ENCODE results near the gene NUDC.
"Not testable (repeated sequence)": the region's sequence is repeated elsewhere in the genome, so short reads cannot be mapped to it uniquely, and the experiment has no call there.

NUDC gene

DNA sequence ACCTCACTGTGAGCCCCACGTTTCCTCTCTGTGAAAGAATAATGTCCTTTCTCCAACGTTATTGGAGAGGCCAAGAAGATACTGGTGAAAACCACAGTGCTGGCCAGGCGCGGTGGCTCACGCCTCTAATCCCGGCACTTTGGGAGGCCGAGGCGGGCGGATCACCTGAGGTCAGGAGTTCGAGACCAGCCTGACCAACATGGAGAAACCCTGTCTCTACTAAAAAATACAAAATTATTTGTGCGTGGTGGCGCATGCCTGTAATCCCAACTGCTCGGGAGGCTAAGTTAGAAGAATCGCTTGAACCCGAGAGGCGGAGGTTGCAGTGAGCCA, 27.1 kb downstream of the NUDC start:
- DNase-seq; in situ Hi-C loops (cut with MboI; ENCODE audit: low pct_unique_long_range_greater_than_20kb, low sequenced_read_pairs): not testable (repeated sequence)

- no peak for DNase-seq
- in situ Hi-C loops (cut with MboI; ENCODE audit: low pct_unique_long_range_greater_than_20kb, low sequenced_read_pairs): no loop called here
Measured at GRCh38 chr1:26949266-26949925, 27.9 kb downstream of the NUDC start.

- in situ Hi-C loops (cut with MboI; ENCODE audit: low pct_unique_long_range_greater_than_20kb, low sequenced_read_pairs): no loop called here
Measured at GRCh38 chr1:26949926-26950319, 28.4 kb downstream of the NUDC start.

GRCh38 chr1:26950602-26951001, 29.1 kb downstream of the NUDC start:
- in situ Hi-C loops (cut with MboI; ENCODE audit: low pct_unique_long_range_greater_than_20kb, low sequenced_read_pairs): no loop called here
- DNase-seq: no peak

More at GRCh38 chr1:26949926-26950319, 28.4 kb downstream of the NUDC start:
- no peak for DNase-seq

DNA sequence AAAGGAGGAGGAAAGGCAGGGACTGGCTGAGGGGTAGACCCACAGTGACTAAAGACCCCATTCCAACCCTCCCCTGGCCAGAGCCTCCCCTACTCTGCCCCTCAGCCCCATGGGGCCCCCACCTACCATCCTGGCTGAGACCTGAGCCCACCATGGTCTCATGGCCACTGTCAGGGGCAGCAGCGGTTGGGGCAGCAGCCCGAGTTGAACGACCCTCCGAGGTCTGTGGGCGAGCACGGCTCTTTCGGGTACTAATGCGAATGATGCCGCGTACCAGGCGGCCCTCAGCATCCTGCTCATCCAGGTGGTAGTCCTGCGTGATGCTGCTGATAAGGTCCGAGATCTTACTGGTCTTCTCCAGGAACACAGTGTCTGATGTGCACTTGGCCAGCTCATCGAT, 29.7 kb downstream of the NUDC start:
- in situ Hi-C loops (cut with MboI; ENCODE audit: low pct_unique_long_range_greater_than_20kb, low sequenced_read_pairs): no loop called here
- DNase-seq: no peak

GRCh38 chr1:26951821-26952497, 30.4 kb downstream of the NUDC start:
- DNase-seq: no peak
- in situ Hi-C loops (cut with MboI; ENCODE audit: low pct_unique_long_range_greater_than_20kb, low sequenced_read_pairs): no loop called here

DNA sequence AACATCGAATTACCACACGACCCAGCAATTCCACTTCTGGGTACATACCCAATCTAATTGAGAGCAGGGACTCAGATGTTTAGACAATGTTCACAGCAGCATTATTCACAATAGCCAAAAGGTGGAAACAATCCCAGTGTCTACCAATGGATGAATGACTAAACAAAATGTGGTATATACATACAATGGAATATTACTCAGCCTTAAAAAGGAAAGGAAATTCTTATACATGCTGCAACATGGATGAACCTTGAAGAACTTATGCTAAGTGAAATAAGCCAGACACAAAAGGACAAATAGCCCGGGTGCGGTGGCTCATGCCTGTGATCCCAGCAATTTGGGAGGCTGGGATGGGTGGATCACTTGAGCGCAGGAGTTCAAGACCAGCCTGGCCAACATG, 31.8 kb downstream of the NUDC start:
- no peak for DNase-seq
- in situ Hi-C loops (cut with MboI; ENCODE audit: low pct_unique_long_range_greater_than_20kb, low sequenced_read_pairs): no loop called here

DNA sequence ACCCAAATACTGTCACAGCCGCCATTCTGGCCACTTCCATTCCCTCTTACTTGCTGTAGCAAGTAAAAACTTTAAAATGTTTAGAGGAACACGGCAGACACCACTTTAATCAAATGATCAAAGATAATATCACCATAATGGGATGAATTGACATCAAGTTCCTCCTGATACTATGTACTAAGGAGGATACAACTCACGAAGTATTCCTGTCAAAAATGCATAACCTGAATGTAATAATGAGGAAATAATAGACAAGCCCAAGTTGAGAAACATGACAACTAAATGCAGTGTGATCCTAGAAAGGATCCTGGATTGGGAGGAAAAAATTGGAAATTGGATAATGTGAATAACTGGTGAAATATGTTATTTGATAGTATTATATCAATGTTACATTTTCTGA, 34.8 kb downstream of the NUDC start:
- DNase-seq: no peak
- in situ Hi-C loops (cut with MboI; ENCODE audit: low pct_unique_long_range_greater_than_20kb, low sequenced_read_pairs): no loop called here

GRCh38 chr1:26957306-26957705, 35.8 kb downstream of the NUDC start:
- in situ Hi-C loops (cut with MboI; ENCODE audit: low pct_unique_long_range_greater_than_20kb, low sequenced_read_pairs): no loop called here
- DNase-seq: no peak

DNA sequence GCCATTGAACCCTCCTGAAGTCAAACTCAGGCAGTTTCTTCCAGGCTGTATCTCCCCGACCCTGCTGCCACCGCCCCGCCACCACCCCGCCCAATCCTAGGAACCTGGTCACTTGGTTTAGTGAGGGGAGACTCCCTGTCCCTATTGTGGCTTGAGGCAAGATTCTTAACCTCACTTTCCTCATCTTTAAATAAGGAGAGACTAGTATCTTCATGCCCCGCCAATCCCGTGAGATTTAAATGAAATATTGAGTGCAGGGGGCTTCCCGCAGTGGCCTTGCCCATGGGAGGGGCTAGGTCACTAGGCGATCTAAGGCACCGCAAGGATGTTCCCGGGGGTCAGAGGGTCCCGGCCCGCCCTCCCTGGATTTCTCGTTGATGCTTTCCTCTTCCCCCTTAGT, 37.7 kb downstream of the NUDC start:
- in situ Hi-C loops (cut with MboI; ENCODE audit: low pct_unique_long_range_greater_than_20kb, low sequenced_read_pairs): no loop called here
- DNase-seq: no peak

DNA sequence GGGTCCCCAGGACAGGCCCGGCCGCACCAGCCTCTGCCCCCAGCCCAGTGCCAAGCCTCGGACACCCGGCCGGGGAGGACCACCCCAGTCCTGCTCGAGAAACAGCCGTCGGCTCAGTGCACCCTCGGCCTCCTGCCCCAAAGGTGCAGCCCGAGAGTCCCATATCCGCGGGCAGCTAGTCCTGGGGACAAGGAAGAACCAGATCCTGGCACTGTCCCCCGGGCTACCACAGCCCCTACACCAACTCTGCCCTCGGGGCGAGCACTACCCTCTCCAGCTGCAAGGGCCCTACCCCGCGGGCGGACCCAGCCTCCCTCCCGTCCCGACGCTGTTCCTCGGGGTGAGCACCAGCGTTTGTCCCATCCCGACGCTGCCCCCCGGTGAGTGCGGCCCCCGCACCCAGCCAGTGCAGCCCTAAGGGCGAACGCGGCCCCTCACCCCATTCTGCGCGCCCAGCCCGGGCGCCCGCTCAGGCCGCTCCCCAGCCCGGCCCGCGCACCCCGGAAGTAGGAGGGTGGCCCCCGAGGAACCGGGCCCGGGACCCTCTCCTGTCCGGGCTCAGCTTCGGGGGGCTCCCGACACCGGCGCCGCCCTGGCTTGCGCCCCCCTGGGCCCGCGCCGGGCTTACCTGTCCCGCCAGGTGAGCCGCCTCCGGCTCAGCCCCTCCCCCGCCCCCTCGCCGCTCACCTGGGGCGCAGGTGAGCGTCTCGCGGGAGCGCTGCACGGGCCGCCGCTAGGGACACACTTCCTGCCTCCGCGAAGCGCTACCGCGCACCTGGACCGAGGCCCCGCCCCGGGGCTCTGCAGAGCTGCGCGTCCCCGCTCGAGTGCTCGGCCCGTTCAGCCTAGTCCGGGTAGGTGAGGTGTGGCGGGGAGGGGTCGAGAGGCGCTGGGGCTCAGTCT, 38.4 kb downstream of the NUDC start, which contains the start of gene KDF1:
Gene KDF1 (minus strand): TSS at position 747 of the 903 bp plus-strand sequence. CDS start 8,088 bp downstream, outside the sequence.
- no peak for DNase-seq
- in situ Hi-C loops (cut with MboI; ENCODE audit: low pct_unique_long_range_greater_than_20kb, low sequenced_read_pairs): no loop called here

DNA sequence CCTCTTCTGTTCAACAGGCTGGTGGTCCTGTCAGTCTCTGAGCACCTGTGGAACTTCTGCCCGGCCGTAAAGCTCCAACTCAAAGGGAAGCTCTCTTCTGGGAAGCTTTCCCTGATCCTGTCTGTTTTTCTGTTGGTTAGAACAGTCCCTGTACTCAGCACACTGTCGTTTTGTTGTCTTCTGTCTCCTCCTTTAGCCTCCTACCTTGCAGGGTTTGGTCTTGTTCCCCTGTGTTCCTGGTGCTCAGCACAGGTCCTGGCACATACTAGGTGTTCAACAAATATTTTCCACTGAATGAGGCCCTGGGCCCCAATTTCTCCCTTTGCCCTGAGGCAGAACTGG, 39.1 kb downstream of the NUDC start:
- in situ Hi-C loops (cut with MboI; ENCODE audit: low pct_unique_long_range_greater_than_20kb, low sequenced_read_pairs): no loop called here
- no peak for DNase-seq

DNA sequence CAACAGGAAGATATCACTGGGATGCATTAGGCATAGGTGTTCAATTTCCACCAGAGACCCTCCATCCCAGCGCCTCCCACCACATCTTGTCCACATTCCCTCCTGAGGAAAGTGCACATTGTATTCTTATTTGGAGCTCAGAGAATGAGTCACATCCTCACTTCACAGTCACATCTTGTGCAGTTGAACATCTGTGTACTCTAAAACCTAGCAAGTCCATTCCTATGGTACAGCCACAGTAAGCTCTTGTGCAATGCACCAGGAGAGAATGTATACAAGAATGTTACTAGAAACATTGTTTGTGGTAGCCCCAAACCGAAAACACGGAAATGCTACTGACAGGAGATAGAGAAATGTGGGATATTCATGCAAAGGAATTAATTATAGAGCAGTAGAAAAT, 40.3 kb downstream of the NUDC start:
- in situ Hi-C loops (cut with MboI; ENCODE audit: low pct_unique_long_range_greater_than_20kb, low sequenced_read_pairs): no loop called here
- DNase-seq: no peak

DNA sequence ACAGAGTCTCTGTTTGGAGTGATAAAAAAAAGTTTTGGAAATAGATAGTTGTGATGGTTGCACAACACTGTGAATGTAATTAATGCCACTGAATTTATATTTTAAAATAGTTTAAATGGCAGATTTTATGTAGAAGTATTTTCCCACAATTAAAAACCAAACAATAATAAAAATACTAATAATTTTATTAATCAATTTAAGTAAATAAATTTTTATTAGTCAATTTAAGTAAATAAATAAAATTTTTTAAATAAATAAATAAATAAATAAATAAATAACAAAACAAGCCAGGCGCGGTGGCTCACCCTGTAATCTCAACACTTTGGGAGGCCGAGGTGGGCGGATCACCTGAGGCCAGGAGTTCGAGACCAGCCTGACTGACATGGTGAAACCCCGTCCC, 43.7 kb downstream of the NUDC start:
- no peak for DNase-seq
- in situ Hi-C loops (cut with MboI; ENCODE audit: low pct_unique_long_range_greater_than_20kb, low sequenced_read_pairs): no loop called here

GRCh38 chr1:26965628-26966027, 44.1 kb downstream of the NUDC start:
- in situ Hi-C loops (cut with MboI; ENCODE audit: low pct_unique_long_range_greater_than_20kb, low sequenced_read_pairs): no loop called here
- no peak for DNase-seq

- in situ Hi-C loops (cut with MboI; ENCODE audit: low pct_unique_long_range_greater_than_20kb, low sequenced_read_pairs): no loop called here
- DNase-seq: no peak
Measured at GRCh38 chr1:26970810-26971209, 49.3 kb downstream of the NUDC start.

- in situ Hi-C loops (cut with MboI; ENCODE audit: low pct_unique_long_range_greater_than_20kb, low sequenced_read_pairs): no loop called here
- DNase-seq: no peak
Measured at GRCh38 chr1:26971590-26971989, 50.0 kb downstream of the NUDC start.

DNA sequence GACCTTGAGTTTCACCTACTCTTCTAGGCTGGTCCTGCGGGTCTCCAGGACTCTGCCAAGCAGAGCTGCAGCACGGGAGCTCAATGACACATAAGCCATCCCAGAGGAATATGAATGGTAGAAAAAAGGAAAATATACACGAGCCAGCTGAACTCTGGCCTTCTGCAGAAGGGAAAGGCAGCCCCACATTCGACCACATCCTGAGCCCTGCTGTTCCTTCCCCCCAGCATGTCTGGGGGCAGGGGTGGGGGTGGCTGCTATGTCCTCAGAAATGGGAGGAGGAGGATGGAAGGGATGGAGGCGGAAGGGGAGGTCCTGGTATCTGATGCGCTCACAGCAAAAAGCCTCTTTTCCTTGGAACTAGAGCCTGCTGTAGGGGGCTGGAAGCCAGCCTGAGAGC, 50.8 kb downstream of the NUDC start:
- DNase-seq: peak; percentile 40
- in situ Hi-C loops (cut with MboI; ENCODE audit: low pct_unique_long_range_greater_than_20kb, low sequenced_read_pairs): no loop called here

- in situ Hi-C loops (cut with MboI; ENCODE audit: low pct_unique_long_range_greater_than_20kb, low sequenced_read_pairs): no loop called here
- DNase-seq: no peak
Measured at GRCh38 chr1:26972821-26973220, 51.3 kb downstream of the NUDC start.
